OCI-LY1 (cell line): ENCODE results near the gene RASAL2.

Source experiments
- H2AFZ ChIP-seq: fragments of 200-600 bp; sonication (generic), shearing (Covaris generic); 2 replicates; pipeline ENCODE4 v1.6.0; 2014; ENCODE audit warnings: antibody characterized with exemption, mild to moderate bottlenecking, low read length
- H3F3A ChIP-seq: fragments of 200-600 bp; sonication (generic), shearing (Covaris generic); 2 replicates; pipeline ENCODE4 v1.6.0; 2014; ENCODE audit warnings: mild to moderate bottlenecking, antibody characterized with exemption, low read length, moderate library complexity; ENCODE audit not compliant: insufficient read depth
- H3K27ac ChIP-seq: fragments of 200-600 bp; sonication (generic); 2 replicates; pipeline ENCODE4 v1.5.1; 2014; ENCODE audit warnings: low read length, mixed run types, mild to moderate bottlenecking, low read depth; ENCODE audit not compliant: poor library complexity, severe bottlenecking
- H3K27me3 ChIP-seq: fragments of 200-600 bp; sonication (generic); 2 replicates; pipeline ENCODE4 v1.6.0; 2014; ENCODE audit warnings: antibody characterized with exemption, mild to moderate bottlenecking, low read length, moderate library complexity; ENCODE audit not compliant: insufficient read depth
- H3K36me3 ChIP-seq: fragments of 200-600 bp; sonication (generic); 2 replicates; pipeline ENCODE4 v1.6.1; 2014; ENCODE audit warnings: mild to moderate bottlenecking, antibody characterized with exemption, low read length, moderate library complexity, mixed read lengths; ENCODE audit not compliant: insufficient read depth
- H3K4me1 ChIP-seq: fragments of 200-600 bp; sonication (generic); 2 replicates; pipeline ENCODE4 v1.5.1; 2014; ENCODE audit warnings: mild to moderate bottlenecking, low read length, moderate library complexity; ENCODE audit not compliant: insufficient read depth, severe bottlenecking
- H3K4me2 ChIP-seq: fragments of 200-600 bp; sonication (generic), shearing (Covaris generic); 2 replicates; pipeline ENCODE4 v1.6.1; 2014; ENCODE audit warnings: low read length
- H3K4me3 ChIP-seq: fragments of 200-600 bp; sonication (generic); 2 replicates; pipeline ENCODE4 v1.5.1; 2014; ENCODE audit warnings: low read length, low read depth, mild to moderate bottlenecking, mixed read lengths; ENCODE audit not compliant: poor library complexity, severe bottlenecking
- H3K79me2 ChIP-seq: fragments of 200-600 bp; shearing (Covaris generic); 2 replicates; pipeline ENCODE4 v1.6.1; 2016; ENCODE audit warnings: mixed run types, low read length, mixed read lengths; ENCODE audit not compliant: insufficient read depth
- H3K9ac ChIP-seq: fragments of 200-600 bp; sonication (generic), shearing (Covaris generic); 2 replicates; pipeline ENCODE4 v1.6.1; 2014; ENCODE audit warnings: mild to moderate bottlenecking, low read length, mixed read lengths
- H3K9me2 ChIP-seq: fragments of 200-600 bp; sonication (generic), shearing (Covaris generic); 2 replicates; pipeline ENCODE4 v1.6.1; 2014; ENCODE audit warnings: low read depth, mild to moderate bottlenecking, low read length, mixed read lengths
- H3K9me3 ChIP-seq: fragments of 200-600 bp; shearing (Covaris generic); 2 replicates; pipeline ENCODE4 v1.6.1; 2014; ENCODE audit warnings: low read length, mixed read lengths
- H4K20me1 ChIP-seq: fragments of 200-600 bp; sonication (generic), shearing (Covaris generic); 2 replicates; pipeline ENCODE4 v1.6.0; 2016; ENCODE audit warnings: mild to moderate bottlenecking, low read length; ENCODE audit not compliant: insufficient read depth
- EZH2 ChIP-seq: fragments of 200-600 bp; sonication (generic), shearing (Covaris generic); IDR thresholded peaks from 2 replicates; pipeline ENCODE4 v1.8.0; 2017; ENCODE audit warnings: borderline replicate concordance, mixed run types, mild to moderate bottlenecking, antibody characterized with exemption, low read length, moderate library complexity, mixed read lengths
- TF ChIP-seq, protein P1 (sequence below): fragments of 200-600 bp; sonication (generic), shearing (Covaris generic); IDR thresholded peaks from 2 replicates; pipeline ENCODE4 v1.5.1; 2017; ENCODE audit warnings: mild to moderate bottlenecking, antibody characterized with exemption, low read length, moderate library complexity, mixed read lengths

Gene RASAL2

DNA sequence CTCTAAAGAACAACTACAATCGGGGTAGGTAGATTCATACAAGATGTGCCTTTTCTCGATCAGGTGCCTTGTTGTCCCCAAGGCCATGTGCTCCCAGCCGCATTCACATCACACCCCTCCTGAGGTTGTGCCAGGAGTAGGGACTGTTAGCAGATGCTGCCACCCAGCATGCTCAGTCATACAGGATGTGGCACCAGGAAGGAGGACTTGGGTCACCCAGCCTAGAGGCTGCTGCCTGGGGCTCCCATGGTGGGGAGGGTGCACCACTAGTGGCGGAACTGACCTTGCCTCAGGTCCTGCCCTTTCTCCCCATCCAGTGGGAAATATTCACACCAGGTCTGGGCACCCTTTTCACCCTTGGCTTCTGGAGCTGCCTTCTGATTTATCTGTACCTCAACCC is 427.3 kb downstream of the RASAL2 start:
- no peaks in the 10 kb centered on the region for H3F3A ChIP-seq
- no peaks in the 10 kb centered on the region for H3K4me1 ChIP-seq
- H3K9me3 ChIP-seq, result no peaks in the 10 kb centered on the region
- no peaks in the 10 kb centered on the region for H3K9me2 ChIP-seq
- H3K27ac ChIP-seq, result no peak overlapping the region
- no peak overlapping the region for H3K9ac ChIP-seq
- TF ChIP-seq, protein P1, sequence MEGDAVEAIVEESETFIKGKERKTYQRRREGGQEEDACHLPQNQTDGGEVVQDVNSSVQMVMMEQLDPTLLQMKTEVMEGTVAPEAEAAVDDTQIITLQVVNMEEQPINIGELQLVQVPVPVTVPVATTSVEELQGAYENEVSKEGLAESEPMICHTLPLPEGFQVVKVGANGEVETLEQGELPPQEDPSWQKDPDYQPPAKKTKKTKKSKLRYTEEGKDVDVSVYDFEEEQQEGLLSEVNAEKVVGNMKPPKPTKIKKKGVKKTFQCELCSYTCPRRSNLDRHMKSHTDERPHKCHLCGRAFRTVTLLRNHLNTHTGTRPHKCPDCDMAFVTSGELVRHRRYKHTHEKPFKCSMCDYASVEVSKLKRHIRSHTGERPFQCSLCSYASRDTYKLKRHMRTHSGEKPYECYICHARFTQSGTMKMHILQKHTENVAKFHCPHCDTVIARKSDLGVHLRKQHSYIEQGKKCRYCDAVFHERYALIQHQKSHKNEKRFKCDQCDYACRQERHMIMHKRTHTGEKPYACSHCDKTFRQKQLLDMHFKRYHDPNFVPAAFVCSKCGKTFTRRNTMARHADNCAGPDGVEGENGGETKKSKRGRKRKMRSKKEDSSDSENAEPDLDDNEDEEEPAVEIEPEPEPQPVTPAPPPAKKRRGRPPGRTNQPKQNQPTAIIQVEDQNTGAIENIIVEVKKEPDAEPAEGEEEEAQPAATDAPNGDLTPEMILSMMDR, result no peak
- no peak for TF ChIP-seq EZH2
- H3K27me3 ChIP-seq, result peaks cover 5% of the 10 kb centered on the region; the same call in 1 of the 2 replicates
- no peaks in the 10 kb centered on the region for H3K36me3 ChIP-seq
- H4K20me1 ChIP-seq, result no peaks in the 10 kb centered on the region
- no peak overlapping the region for H3K4me3 ChIP-seq
- H3K4me2 ChIP-seq, result no peak overlapping the region
- no peaks in the 10 kb centered on the region for H3K79me2 ChIP-seq
- H2AFZ ChIP-seq, result no peak overlapping the region

DNA sequence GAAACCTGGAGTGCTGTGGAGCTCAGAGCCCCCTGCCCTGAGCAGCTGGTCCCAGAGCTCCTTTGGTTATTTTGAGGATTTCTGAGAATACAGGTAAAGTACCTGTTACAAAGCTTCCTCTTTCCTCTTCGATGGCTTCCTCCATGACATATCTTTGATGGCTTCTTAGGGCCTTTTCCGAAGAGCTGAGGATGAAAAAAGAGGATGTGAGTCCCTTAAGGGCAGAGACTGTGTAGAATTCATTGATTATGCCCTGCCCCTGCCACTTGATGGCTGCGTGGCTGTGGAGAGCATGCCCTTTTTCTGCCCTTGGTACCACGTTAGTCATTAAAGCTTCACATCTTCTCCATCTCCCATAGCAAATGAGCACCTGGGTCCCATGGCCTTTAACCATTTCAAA is 433.2 kb downstream of the RASAL2 start:
- Histone ChIP-seq H3K4me2 (no peak overlapping the region), H3K9me3 (no peaks in the 10 kb centered on the region), H3K9ac (no peak overlapping the region), H3K4me3 (no peak overlapping the region), H3K9me2 (no peaks in the 10 kb centered on the region), H4K20me1 (no peaks in the 10 kb centered on the region), H3K27ac (no peak overlapping the region), H3F3A (no peaks in the 10 kb centered on the region), H3K79me2 (no peaks in the 10 kb centered on the region), H3K4me1 (no peaks in the 10 kb centered on the region), H2AFZ (no peak overlapping the region), H3K27me3 (0 out of 2 replicates have a peak, but pooled peaks cover 5% of the 10 kb centered on the region), H3K36me3 (no peaks in the 10 kb centered on the region)
- TF ChIP-seq, protein P1, result no peak
- no peak for TF ChIP-seq EZH2

DNA sequence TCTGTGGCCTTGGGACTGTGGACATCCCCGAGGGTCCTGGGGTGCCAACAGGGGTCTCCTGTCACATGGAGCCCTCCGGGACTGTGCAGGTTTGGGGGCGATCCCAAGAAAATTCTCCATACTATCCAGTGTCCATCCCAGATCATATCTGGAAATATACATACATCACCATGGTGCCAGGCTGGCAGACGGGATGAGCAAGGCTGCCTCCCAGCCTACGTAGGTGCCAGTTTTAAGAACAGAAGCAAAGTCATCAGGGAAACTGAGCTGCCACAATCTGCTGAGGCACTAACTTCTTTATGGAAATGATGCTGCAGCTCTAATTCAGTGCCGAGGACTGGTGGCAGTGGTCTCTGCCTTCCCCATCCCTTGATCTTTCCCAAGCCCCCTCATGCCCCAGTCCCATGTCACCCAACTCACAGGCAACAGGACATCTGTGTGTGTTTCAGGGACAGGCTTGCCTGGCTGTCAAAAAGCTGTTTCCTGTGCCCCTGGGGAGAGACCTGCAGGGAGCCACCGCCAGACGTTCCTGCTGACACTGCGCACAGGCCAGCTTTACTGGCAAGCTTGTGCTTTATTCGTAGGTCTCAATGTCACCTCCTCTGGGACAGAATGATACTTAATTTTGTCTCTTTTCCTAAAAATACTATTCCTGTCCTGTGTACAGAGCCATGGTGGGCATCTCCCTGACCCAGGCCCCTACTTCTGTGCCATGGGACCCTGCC is 434.5 kb downstream of the RASAL2 start:
- Histone ChIP-seq H3K4me3 (no peak overlapping the region), H3K27me3 (0 out of 2 replicates have a peak, but pooled peaks cover 5% of the 10 kb centered on the region), H3K4me2 (no peak overlapping the region), H2AFZ (no peak overlapping the region), H3K4me1 (peaks cover 3% of the 10 kb centered on the region), H3F3A (no peaks in the 10 kb centered on the region), H3K27ac (no peak overlapping the region), H3K36me3 (no peaks in the 10 kb centered on the region), H3K9ac (no peak overlapping the region), H3K9me3 (no peaks in the 10 kb centered on the region), H3K9me2 (no peaks in the 10 kb centered on the region), H3K79me2 (no peaks in the 10 kb centered on the region), H4K20me1 (no peaks in the 10 kb centered on the region)
- TF ChIP-seq, protein P1, result no peak
- no peak for TF ChIP-seq EZH2
